Hematopoietic multipotent progenitor cell treated with erythropoietin and hydrocortisone succinate and interleukin-3 and kit ligand, for 8 days (in vitro differentiated cells): ENCODE results near the gene IGSF8.

Experiments used
- DNase-seq: peaks from one replicate; pipeline ENCODE4 v3.0.0-alpha.2; 2015

The IGSF8 gene, protein sequence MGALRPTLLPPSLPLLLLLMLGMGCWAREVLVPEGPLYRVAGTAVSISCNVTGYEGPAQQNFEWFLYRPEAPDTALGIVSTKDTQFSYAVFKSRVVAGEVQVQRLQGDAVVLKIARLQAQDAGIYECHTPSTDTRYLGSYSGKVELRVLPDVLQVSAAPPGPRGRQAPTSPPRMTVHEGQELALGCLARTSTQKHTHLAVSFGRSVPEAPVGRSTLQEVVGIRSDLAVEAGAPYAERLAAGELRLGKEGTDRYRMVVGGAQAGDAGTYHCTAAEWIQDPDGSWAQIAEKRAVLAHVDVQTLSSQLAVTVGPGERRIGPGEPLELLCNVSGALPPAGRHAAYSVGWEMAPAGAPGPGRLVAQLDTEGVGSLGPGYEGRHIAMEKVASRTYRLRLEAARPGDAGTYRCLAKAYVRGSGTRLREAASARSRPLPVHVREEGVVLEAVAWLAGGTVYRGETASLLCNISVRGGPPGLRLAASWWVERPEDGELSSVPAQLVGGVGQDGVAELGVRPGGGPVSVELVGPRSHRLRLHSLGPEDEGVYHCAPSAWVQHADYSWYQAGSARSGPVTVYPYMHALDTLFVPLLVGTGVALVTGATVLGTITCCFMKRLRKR

DNA sequence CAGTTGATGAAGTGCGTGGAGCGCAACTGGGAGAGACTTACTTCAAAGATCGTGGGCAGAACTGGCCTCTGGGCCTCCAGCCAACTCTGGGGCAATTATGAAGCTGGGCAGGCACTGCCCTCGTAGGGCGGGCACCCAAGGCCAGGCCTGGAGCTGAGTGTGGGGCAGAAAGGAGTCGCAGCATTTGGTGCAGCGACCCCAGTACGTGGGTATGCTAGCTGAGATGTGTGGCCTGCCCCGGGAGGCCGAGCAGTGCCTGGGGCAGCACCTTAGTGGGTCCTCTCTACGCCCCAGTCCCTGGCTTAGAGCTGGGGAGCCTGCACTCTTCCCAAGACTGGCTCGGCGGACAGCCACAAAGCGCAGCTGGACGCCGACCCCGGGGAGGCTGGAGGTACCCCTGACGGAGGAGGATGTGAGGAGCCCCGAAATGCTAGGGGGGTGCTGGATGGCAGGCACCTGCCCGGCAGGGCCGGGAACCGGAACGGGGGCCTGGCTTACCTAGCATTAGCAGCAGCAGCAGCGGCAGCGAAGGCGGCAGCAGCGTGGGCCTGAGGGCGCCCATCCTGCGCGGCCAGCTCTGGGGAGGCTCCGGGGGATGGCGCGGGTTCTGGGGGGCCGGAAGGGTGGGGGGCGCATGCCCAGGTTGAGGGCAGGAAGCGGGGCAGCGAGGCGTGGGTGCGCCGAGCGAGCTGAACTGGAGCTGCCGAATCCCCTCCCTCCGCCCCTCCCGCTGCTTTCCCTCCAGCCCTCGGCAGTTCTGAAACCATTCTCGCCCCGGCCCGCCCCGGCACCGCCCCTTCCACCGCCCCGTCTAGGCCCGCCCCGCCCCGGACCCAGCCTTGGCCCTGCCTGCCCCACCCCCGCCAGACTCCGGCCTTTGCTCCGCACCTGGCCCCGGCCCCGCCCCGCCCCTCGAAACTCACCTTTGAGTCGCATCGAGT, at the start of gene IGSF8:
TSS of gene IGSF8 (minus strand) at position 709 of the 941 bp plus-strand sequence. CDS start at position 562, 147 bp downstream.
- peak; percentile 70 for DNase-seq

DNA sequence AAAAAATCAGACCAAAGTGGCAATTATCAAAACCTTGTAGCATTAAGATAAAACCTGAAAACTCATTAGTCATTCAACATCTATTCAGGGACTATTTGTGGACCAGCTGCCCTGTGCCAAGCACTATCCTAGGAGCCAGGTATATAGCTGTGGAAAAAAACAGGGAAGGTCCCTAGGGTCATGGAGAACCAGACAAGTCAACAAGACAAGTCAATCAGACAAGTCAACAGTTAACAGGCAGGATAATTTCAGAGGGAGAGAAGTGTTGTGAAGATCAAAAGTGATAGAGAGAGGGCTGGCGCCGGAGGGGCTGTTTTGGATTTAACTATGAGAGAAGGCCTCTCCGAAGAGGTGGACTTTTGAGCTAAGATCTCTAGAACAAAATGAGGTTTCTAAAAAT, 49.7 kb upstream of the IGSF8 start:
- DNase-seq = no peak

DNA sequence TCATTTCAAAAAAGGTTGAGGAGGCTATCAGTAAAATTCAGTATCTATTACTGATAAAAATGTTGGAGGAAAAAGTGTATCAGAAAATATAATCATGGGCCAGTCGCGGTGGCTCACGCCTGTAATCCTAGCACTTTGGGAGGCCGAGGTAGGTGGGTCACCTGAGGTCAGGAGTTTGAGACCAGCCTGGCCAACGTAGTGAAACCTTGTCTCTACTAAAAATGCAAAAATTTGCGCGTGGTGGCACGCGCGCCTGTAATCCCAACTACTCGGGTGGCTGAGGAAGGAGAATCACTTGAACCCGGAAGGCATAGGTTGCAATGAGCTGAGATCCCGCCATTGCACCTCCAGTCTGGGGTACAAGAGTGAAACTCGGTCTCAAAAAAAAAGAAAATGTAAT, 47.7 kb upstream of the IGSF8 start:
- no peak for DNase-seq

DNA sequence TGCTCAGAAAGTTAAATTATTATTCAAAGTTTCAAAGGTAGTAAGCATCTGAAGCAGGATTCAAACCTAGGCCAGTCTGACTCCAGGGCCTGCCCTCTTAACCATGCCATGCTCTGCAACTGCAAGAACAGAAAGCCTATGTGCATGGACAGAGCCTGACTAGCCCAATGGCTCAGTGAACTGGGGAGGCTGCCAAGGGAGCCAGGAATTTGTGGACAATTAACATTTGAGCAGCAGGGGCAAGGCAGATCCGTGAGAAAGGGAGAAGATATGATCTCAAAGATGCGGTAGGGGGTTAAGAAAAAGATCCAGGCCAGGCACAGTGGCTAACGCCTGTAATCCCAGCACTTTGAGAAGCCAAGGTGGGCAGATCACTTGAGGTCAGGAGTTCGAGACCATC, 46.5 kb upstream of the IGSF8 start:
- no peak for DNase-seq

DNA sequence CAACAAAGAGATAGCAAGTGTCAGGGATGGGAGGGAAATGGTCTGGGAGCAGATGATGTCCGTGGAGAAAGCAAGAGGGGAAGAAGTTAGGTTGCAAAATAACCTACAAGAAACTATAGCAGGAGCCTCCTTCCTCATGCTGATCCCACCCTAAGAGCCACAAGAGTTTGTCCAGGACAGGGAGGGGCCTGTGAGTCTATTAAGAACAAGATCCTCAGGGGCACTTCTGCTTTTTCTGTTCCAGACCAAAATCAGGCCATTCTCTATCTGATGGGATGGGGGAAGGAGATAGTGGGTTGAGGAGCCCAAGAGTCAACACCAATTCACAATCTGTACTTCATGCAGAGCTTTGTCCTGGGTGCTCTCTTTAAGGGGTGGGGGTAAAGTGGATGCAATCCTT, 45.3 kb upstream of the IGSF8 start:
- DNase-seq = no peak

DNA sequence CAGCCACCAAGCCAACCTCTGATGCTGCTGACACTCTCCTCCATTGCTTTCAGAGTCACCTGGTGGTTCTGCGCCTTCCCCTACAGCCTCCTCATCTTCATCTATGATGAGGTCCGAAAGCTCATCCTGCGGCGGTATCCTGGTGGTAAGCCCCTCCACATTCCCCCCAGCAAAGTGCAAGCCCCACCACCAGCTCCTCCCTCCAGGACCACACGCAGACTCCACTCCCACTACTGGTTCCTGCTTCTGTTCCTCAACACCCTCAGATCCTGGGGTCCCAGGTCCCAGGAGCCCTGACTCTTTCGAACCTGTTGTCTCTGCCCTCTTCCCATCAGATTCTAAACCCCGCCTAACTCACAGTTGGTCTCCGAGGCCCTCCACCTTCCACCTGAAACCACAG, 41.4 kb upstream of the IGSF8 start:
- no peak for DNase-seq

DNA sequence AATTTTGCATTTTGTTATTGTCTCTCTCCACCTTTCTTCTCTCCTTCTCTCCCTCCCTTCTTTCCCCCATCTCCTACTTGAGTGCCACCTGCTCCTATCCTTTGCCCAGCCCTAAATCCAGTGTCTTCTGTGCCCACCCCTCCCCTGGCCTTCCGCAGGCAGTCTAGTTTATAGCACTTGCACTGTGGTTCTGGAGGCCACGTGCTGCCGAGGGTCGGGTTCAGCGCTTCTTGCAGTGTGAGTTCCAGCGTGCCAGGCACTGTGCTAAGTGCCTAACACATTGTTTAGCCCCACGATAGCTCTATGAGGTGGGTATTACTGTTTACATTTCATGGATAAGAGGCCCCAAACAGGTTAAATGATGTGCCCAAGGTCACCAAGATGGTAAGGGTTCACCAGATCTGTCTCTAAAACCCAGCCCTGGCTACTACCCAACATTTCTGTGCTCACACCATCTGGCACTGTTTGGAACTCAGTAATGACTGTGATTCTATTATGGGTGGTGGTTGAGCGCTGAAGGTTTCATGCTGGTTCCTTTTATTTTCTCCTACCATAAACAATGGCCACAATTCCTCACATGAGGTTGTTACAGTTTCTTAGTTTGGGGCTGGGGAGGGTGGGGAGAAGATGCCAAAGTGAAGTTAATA, 38.9 kb upstream of the IGSF8 start:
- no peak for DNase-seq

DNA sequence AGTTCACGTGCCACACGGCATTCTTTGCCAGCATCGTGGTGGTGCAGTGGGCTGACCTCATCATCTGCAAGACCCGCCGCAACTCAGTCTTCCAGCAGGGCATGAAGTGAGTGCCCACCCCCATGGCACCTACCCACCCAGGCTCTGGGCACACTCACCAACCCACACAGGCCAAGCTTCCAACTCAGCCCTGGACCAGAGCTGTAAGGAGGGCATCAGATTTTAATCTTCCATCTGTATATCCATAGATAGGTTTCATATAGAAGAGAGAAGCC, 38.4 kb upstream of the IGSF8 start:
- no peak for DNase-seq

DNA sequence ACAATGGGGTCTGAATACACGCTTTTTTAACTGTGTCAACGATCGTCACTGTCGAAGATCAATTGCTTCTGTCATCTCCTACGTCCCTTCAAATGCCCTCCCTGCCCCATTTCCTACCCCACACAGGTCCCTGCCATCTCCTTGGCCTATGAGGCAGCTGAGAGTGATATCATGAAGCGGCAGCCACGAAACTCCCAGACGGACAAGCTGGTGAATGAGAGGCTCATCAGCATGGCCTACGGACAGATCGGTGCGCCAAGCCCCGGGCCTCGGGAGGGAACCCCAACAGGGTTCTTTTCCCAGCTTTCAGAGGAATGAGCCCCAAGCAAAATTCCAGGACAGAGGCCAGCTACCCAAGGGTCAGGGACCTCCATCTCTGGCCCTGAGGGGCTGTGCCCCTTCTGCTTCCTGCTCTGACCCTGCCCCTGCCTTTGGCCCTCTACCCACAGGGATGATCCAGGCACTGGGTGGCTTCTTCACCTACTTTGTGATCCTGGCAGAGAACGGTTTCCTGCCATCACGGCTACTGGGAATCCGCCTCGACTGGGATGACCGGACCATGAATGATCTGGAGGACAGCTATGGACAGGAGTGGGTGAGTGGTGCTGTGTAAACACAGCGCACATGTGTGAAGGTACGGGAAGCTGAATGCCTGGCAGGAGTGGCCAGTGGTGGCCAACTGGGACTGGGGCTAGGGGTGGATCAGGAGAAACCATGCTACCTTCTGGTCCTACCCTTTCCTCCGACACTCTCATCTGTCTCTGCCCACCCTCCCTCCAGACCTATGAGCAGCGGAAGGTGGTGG, 37.9 kb upstream of the IGSF8 start:
- no peak for DNase-seq

DNA sequence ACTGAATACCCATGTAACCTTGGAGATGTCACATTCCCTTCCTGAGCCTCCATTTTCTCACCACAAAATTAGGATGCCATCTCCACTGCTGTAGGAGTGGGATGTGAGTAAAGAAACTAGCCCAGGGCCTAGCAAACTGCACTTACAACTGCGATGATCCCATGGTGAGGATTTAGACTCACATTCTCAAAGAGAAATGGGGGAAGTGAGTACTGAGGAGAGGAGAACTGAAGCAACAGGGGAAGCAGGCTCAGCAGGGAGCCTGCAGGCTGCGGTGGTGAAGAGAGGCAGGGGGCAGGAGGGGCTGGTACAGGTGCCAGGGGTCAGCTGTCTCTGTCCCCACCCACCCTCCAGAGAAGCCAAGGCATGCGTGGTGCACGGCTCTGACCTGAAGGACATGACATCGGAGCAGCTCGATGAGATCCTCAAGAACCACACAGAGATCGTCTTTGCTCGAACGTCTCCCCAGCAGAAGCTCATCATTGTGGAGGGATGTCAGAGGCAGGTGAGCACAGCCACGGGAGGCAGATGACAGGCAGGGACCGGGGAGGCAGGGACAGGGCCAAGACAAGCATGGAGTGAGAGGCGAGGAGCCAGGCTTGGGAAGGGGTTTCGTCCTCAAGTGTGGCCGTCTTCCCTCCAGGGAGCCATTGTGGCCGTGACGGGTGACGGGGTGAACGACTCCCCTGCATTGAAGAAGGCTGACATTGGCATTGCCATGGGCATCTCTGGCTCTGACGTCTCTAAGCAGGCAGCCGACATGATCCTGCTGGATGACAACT, 36.6 kb upstream of the IGSF8 start:
- DNase-seq = no peak

DNA sequence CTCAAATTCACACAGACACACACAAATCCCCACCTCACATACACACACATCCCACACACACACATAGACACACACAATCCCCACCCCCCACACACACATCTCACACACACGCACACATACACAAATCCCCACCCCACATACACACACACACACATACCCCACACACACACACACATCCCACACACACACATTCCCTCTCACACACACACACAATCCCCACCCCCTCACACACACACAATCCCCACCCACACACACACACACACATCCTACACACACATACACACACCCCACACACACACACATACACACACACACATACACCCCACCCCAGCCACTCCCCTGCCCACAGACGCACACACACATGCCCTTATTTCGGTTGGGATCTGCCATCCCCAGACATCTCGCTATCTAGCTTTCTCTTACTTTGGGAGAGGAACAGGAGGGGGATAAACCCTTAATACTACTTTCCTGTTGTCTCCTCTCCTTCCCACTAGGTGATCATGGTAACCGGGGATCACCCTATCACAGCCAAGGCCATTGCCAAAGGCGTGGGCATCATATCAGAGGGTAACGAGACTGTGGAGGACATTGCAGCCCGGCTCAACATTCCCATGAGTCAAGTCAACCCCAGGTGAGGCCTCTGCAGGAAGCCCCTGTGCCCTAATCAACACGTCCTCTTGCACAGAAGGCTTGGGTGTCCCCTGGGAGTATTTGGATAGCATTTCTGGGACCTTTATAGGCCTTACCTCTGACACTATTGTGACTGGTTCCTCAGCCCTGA, 35.8 kb upstream of the IGSF8 start:
- DNase-seq = no peak

DNA sequence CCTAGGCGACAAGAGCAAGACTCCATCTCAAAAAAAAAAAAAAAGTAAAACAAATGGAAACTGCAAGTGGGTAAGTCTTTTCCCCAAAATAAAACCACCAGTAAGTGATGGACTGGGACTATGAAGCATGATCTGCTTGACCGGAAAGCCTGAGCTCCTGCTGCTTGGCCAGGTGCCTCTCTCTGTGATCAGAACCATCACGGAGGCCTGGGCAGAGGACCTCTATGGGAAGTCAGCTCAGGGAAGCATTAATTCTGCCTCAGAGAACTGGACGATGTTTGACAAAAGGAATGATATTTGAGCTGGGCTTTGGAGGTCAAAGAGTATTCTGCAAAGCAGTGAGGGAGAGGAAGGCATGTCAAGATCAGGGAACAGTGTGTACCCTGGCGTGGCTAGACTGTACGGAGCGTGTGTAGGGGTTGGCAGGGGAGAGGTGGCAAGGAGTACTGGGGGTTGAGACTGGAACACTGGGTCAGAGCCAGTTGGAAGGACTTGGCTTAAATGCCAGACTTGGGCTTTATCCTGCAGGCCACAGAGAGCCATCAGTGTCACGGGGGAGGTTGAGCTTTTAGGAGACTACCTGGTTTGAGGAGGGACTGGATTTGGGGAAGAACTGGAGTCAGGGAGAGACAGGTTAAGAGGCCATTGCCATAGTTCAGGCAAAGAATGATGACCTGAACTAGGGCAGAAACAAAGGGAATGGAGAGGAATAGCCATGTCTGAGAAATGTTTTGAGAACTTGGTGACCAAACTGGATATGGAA, 33.6 kb upstream of the IGSF8 start:
- no peak for DNase-seq

DNA sequence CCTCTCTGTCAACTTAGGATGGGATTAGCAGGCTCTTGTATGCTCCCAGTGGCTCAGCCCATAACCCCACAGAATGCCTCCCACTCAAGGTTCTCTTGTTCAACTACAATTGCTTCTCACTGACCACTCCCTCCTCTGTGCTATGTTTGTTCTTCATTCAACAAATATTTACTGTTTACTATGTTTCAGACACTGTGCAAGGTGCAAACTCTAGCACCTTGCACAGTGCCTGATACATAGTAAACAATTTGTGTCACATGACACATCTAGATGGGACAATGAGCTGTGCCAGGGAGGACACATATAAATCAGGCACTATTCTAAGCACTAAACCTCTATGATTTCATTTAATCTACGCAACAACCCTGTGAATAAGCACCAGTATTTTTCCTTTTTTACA, 32.5 kb upstream of the IGSF8 start:
- no peak for DNase-seq

DNA sequence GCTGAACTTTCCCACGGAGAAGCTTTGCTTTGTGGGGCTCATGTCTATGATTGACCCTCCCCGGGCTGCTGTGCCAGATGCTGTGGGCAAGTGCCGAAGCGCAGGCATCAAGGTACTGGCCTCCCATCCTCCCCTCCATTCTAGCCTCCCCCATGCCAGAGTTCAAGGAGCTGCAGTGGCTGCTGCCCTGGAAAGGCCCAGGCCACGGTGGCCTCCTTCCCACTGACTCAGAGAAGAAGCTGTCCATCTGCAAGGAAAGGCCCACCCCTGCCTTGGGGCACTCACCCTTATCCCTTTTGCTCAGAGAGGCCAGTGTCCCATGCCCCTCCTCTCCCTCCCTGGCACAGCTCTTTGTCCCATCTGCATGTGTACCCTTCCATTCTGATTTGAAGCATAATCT, 32.1 kb upstream of the IGSF8 start:
- DNase-seq = no peak

DNA sequence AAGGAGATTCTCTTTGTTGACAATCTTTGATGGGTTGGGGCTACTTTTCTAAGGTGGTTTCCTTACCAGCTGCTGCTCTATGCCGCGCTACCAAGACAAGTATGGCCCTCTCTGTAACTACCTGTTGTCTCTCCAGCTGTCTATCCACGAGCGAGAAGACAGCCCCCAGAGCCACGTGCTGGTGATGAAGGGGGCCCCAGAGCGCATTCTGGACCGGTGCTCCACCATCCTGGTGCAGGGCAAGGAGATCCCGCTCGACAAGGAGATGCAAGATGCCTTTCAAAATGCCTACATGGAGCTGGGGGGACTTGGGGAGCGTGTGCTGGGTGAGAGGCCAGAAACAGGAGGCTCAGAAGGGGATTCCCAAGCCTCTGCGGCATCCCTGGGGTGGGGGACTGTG, 31.5 kb upstream of the IGSF8 start:
- no peak for DNase-seq

DNA sequence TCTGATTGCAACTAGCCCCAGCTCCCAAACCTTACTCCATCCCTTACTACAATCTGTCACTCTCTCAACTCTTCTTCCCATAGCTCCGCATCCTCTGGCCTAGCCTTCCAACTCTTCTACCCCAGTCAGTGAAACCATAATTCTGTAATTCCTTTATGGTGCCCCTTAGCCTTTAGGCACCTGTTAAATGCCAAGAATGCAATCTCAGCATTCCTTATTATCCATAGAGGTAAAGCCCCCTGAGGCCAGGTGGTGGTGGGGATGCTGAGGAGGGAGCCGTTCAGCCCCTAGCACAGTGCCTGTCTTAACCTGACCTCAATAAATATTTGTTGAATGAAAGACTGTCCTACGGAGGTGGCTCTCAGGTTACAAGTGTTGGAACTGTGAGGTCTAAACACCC, 31.1 kb upstream of the IGSF8 start:
- DNase-seq = no peak

DNA sequence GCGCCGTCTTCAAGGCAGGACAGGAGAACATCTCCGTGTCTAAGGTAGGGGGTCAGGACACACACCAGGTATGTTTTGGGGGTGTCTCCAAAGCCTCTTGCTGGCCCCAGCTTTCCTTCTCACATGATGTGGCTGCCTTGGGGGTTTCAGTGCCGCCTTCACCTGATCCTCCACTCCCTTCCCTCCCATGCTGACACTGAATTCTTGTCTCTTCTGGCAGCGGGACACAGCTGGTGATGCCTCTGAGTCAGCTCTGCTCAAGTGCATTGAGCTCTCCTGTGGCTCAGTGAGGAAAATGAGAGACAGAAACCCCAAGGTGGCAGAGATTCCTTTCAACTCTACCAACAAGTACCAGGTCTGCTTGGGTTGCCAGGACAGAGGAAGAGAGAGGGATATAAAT, 30.6 kb upstream of the IGSF8 start:
- no peak for DNase-seq

DNA sequence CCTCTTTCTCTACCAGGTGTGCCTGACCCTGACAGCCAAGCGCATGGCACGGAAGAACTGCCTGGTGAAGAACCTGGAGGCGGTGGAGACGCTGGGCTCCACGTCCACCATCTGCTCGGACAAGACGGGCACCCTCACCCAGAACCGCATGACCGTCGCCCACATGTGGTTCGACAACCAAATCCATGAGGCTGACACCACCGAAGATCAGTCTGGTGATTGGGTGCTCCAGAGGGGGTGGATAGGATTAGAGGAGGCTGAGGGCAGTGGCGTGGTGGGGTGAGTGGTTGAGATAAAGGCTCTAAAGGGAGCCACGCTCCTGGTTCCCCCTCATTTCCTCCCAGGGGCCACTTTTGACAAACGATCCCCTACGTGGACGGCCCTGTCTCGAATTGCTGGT, 30.2 kb upstream of the IGSF8 start:
- DNase-seq = no peak

DNA sequence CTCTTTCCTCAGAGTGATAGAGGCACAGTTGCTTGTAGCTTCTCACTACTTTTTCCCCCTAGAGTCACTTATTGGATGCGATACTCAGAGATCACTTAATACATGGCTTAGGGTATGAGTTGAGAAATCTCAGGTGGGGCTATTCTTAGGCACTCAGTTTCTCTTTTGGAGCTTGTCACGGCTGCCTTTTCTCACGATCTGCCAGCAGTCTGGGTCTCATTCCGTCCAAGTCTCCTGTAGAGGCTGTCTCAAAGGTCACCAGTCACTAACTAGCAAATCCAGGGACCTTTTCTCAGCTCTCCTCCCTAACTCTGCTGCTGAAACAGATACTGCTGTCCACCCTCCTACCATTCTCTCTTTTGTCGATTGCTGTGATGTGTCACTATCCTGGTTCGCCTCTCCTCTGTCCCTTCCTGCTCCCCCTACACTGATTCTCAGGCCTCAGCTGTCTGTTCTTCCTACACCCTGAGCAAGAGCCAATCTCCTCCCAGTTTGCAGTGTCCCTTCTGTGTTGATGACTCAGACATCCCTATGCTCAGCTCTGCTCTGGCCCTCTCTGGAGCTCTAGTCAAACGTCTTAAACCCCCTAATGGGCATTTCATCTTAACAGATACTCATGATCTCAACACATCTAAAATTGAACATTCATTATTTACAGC, 29.6 kb upstream of the IGSF8 start:
- no peak for DNase-seq

DNA sequence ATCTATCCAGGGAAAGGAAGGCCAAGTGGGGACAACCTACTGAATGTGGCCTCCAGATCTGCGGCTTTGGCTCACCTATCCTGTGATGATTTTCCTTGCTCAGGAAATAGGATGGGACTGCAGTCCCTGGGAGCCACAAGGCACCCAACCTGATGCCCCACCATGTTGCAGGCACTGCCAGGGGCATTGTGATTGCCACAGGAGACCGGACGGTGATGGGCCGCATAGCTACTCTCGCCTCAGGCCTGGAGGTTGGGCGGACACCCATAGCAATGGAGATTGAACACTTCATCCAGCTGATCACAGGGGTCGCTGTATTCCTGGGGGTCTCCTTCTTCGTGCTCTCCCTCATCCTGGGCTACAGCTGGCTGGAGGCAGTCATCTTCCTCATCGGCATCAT, 29.0 kb upstream of the IGSF8 start:
- DNase-seq = no peak
